Muscle of arm (tissue), 12 donors: ENCODE measurements around the gene CCDC188. TPM values are rescaled to one million over a fixed set of nuclear protein-coding genes. Genes with fewer than 3 reads are reported as not detected.

Experiments
- DNase-seq: peaks from one replicate; pipeline ENCODE4 v3.0.0-alpha.2; 2013
- polyA plus RNA-seq, 12 donors: library from polyadenylated mRNA; unstranded; fragments of 120-200 nt; gene quantifications; one replicate each; pipeline ENCODE4 v1.2.1, GENCODE V29; 2013; ENCODE audit not compliant: insufficient read length in 12 of 12

Gene CCDC188
- polyA plus RNA-seq, 12 donors: 0.52 to 2.4 (median 1.2) TPM; not detected in 2

DNA sequence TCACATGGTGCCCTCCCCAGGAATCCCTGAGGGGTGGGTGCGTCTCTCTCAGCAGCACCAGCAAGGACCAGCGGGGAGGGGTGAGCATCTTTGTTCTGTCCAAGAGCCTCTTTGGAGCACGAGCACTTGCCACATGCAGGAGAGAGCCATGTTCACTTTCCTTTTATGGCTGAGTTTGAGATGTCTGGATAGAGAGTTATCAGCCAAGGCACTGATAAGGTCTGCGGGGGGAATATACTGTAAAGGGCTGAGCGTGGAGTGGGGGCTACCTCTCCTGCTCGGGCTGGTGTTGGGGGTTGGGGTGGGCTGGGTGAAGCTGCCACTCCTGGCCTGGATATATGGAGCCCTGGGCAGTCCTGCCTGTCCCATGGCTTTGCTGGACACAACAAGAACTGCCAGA is 34.9 kb upstream of the CCDC188 start:
- no peak for DNase-seq

DNA sequence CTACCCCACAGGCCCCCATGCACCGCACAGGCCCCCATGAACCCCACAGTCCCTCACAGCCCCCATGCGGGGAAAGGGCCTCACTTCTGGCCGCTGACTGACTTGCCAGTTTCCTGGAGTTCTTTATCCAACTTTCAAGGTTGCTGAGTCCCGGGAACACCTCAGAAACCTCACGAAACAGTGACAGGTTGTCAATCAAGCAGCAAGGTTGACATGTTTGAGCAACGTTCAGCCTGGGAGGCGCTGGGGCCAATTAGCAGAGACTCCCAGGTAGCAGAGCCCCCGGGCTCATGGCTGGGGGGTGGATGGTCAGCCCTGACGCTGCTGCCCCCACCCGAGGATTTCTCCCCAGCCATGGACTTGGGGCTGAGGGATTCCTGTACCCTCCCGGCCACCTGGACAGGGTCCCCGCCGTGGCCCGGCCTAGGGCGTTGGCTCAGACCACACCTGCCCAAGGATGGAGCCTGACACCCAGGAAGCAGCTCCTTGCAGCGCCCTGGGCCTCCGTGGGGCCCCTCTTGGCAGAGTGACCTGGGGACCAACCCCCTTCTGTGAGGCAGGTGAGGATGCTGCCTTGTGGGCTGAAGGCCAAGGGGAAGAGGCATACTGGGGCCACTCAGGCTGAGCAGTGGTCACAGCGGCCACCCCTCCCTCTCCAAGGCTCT is 33.8 kb upstream of the CCDC188 start:
- no peak for DNase-seq

- DNase-seq: no peak
Measured at GRCh38 chr22:20183823-20184222, 33.0 kb upstream of the CCDC188 start.

GRCh38 chr22:20183101-20183500 is 32.2 kb upstream of the CCDC188 start:
- no peak for DNase-seq

DNA sequence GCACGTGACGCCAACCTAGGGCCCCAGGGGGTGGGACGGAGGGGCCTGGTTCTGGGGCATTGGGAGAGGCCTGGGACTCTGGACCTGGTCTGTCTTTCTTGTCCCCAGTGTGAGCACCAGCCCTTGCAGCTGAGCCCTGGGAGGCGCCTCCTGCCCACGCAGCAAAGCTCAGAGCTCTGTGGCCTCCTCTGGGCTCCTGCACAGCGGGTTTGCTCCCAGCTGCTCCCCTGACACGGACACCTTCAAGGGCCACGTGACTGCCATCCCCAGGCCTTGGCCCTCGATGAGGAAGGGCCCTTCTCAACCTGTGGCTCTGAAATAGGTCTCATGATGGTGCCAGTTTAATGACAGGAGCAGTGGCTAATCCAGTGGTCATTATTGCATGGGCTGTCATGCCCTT is 31.5 kb upstream of the CCDC188 start:
- DNase-seq: no peak

- no peak for DNase-seq
Measured at GRCh38 chr22:20181884-20182236, 31.0 kb upstream of the CCDC188 start.

- DNase-seq: no peak
Measured at GRCh38 chr22:20181194-20181883, 30.5 kb upstream of the CCDC188 start.

GRCh38 chr22:20180640-20181039 is 29.8 kb upstream of the CCDC188 start:
- no peak for DNase-seq

DNA sequence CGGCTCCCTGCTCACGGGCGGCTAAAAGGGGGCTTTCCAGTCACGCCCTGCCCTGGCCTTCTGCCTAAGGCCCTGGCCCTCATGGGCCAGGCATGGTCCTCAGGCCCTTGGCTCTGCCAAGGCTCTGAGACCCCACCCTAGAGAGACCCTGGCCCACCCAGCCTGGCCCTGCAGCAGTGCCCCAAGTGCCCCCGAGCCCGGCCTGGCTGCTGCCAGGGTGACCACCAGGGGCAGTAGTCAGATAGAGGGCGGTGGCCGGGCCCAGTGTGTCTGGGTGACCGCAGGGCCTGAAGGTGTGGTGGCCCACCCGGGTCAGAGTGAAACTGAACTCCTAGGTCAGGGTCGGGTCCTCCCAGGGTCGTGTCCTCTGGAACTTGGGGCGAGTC is 29.4 kb upstream of the CCDC188 start:
- DNase-seq: no peak

GRCh38 chr22:20179455-20180244 is 28.8 kb upstream of the CCDC188 start:
- no peak for DNase-seq

- DNase-seq: no peak
Measured at GRCh38 chr22:20178915-20179227, 28.0 kb upstream of the CCDC188 start.

DNA sequence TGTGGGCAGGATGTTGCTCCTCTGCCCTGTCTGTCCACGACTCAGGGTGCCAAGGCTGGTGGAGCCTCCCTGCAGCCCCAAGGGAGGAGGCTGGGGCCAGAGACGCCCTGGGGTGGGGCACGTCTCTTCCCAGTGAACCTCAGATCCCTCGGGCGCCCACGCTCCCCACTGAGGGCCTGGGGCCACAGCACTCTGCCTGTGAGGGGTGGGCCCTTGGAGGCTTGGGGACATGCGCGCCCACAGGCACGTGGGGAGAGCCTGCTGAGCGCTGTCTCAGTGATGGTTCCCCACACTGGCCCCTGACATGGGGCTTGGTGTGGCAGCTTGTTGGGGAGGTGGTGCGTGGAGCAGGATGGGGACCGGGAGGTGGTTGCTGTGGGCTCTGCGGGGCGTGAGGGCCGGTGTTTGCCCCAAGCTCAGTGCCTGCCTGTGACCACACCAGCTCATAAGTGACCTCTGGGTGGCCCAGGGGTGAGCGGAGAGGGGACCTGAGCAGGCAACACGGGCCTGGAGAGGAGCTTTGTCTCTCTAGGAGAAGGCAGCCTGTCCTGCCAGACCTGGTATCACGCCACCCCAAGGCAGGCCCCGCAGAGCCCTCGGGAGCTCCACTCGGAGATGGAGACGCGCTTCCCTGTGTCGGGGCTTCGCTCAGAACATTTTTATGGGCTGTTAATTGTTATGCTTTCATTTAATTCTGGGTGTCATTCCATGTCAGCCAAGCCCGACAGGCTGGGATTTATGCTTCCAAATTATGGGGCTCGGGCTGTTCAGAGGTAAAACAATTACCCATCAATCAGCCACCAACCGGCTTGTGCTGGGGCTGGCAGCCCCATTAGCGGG is 27.4 kb upstream of the CCDC188 start:
- no peak for DNase-seq

GRCh38 chr22:20177217-20177911 is 26.5 kb upstream of the CCDC188 start:
- DNase-seq: no peak

DNA sequence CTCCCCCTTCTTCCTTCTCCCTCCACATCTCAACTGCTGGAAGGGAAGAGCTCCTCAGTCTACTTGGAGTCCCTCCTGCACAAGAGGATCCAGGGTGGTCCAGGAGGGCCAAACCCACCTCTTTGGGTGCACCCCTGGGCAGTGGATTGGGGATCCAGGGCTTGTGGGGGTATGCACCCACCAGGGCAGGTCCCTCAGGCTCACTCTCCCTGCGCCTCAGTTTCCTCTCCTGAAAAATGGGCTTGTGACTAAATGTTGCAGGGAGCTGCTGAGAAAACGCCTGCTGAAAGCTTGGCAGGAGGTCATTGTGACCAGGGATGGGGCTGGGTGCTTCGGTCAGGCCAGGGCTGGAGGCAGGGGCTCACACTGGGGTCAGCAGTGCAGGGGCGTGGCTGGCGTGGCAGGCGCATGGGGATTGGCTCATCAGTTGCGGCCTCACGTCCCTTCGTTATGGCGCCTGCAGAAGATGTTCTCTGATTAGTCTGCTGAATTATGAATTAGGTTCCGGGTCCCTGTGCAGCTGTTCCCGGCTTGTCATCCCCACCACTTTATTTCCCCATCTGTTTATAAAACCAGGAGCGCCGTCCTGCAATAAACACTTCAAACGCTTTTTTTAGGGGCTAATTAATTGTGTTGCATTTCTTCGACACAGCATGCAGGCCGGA is 25.7 kb upstream of the CCDC188 start:
- no peak for DNase-seq

DNA sequence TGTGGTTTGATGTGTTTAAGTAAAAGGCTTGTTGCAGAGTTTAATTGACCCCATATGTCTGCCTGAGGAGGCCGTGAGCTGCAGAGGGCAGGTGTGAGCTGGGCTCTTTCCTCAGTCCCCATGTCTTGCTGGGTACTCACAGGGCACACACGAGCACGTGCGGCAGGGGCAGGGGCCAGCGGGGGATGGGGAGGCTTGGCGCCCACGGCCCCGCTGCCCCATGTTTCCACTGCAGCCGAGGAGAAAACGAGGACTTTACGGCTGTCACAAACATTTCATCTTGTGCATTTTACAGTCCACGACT is 24.7 kb upstream of the CCDC188 start:
- DNase-seq: no peak

DNA sequence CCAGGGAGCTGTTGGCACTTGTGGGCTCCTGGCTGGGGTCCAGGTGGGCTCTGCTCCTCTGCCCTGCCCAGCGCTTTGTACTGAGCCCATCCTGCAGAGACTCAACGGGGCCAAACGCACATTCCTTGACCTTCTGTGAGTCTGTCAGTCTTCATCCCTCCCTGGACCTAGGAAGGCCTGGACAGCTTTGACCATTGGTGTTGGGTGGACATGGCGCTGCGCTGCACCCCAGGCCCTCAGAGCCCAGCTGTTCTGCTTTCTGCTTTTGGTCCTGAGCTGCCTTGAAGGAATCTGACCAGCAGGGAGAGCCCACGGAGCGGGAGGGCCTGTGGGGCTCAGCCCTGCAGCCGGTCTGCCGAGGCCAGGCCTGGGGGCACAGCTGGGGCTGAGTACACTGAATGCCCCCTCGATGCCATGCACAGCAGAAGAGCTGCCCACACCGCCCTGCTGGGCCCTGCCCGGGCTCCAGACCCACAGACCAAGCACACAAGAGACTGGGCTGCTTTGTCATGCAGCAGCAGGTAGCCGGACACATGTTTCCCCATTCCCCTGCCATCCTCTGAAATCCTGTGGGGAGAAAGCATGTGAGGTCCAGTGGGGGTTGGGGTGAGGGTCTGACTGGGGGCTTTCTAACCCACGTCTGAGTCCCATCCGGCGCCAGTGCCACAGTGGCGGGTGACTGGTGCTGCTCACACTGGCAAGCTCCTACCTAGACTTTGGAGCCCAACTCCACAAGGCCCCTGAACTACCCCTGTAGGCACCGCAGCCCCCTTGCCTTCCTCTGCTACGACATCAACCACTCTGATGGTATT is 24.1 kb upstream of the CCDC188 start:
- no peak for DNase-seq

DNA sequence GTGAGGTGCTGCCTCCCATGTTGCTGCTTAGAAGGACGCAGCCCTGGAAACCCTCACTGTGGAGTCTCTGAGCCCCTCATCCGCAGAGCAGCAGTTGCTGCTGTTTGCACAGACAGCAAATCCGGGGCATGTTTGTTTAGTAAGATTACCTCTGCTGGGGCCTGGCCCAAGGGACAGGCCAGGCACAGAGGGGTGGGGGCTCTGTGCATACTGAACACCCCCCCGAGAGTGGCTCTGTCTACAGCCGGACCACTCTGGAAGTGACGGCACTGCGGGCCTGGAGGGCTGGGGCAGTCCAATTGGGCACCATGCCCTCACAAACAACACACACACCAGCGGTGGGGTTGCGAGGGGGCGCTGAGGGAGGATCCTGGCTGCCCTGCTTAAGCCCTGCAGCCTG is 22.9 kb upstream of the CCDC188 start:
- no peak for DNase-seq

- DNase-seq: no peak
Measured at GRCh38 chr22:20173246-20173645, 22.4 kb upstream of the CCDC188 start.

DNA sequence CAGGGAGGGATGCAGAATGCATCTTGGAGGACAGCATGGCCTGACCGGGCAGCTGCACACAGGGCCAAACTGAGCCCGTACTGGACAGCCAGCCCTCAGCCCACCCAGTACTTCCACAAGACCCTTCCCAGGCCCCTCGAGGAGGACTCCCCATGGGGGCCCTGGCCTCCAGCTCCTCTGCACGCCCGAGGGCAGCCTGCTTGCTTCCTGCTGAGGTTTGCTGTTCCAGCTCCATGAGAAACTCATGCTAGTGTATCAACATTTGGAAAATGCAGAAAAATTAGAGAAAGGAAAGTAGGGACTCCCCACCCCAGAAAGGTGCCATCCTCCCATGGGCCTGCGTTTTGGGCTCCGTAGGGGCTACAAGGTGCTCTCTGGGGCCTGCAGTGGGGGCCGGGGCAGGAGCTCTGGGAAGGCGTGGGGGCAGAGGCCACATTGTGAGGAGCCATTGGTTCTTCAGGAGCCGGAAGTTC is 21.3 kb upstream of the CCDC188 start:
- DNase-seq: no peak
